GM12864 (cell line): ENCODE data around the gene APOL1.

ENCODE experiments used
- DNase-seq: peaks from one replicate; pipeline ENCODE4 v3.0.0-alpha.2; 2011; ENCODE audit warnings: low read depth
- H3K4me3 ChIP-seq: 2 replicates; pipeline ENCODE4 v1.5.1; 2011; ENCODE audit warnings: mild to moderate bottlenecking, low read depth, low read length, control low read depth
- TF ChIP-seq, protein P1 (sequence below): IDR thresholded peaks from 2 replicates; pipeline ENCODE4 v1.5.1; 2011; ENCODE audit warnings: low read depth, mild to moderate bottlenecking, moderate library complexity, low read length, control low read depth, inconsistent platforms; ENCODE audit errors: missing control alignments

APOL1 gene

DNA sequence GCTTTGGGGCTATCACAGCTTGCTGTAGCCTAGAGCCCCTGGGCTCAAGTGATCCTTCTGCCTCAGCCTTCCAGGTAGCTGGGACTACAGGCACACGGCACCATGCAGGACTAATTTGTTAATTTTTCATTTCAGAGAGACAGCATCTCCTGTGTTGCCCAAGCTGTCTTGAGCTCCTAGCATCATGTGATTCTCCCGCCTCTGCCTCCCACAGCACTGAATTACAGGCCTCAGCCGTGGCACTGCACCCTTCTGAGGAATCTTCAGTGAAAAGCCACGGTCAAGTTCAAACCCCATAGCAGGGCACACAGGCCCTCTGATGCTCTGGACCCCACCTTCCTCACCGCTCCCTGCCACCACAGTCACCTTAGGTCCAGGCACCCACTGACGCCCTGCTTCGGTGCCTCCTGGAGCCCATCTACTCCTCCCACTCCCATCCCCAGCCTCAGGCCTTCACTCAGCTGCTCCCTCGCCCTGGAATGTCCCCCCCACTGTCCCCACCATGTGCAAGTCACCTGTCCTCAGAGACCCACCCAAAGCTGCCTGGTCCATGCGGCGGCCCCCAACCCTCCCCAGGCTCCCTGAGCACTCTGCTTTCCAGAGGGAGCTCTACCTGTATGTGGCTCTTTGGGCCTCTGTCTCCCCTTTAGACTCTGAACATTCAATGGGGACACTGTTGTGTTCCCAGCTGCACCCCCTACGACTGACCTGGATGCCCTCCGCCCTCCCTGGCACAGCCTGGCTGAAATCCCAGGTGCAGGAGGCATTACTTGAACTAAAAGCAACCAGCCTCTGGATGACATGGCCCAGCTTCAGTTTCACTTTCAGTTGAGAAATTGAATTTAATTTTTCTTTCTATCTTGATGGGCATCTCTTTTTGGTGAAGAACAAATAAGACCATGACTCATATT lies 15.2 kb upstream of the APOL1 start:
- no peak for DNase-seq
- peak overlapping the region; percentile 77 for H3K4me3 ChIP-seq
- TF ChIP-seq, protein P1, sequence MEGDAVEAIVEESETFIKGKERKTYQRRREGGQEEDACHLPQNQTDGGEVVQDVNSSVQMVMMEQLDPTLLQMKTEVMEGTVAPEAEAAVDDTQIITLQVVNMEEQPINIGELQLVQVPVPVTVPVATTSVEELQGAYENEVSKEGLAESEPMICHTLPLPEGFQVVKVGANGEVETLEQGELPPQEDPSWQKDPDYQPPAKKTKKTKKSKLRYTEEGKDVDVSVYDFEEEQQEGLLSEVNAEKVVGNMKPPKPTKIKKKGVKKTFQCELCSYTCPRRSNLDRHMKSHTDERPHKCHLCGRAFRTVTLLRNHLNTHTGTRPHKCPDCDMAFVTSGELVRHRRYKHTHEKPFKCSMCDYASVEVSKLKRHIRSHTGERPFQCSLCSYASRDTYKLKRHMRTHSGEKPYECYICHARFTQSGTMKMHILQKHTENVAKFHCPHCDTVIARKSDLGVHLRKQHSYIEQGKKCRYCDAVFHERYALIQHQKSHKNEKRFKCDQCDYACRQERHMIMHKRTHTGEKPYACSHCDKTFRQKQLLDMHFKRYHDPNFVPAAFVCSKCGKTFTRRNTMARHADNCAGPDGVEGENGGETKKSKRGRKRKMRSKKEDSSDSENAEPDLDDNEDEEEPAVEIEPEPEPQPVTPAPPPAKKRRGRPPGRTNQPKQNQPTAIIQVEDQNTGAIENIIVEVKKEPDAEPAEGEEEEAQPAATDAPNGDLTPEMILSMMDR = no peak

DNA sequence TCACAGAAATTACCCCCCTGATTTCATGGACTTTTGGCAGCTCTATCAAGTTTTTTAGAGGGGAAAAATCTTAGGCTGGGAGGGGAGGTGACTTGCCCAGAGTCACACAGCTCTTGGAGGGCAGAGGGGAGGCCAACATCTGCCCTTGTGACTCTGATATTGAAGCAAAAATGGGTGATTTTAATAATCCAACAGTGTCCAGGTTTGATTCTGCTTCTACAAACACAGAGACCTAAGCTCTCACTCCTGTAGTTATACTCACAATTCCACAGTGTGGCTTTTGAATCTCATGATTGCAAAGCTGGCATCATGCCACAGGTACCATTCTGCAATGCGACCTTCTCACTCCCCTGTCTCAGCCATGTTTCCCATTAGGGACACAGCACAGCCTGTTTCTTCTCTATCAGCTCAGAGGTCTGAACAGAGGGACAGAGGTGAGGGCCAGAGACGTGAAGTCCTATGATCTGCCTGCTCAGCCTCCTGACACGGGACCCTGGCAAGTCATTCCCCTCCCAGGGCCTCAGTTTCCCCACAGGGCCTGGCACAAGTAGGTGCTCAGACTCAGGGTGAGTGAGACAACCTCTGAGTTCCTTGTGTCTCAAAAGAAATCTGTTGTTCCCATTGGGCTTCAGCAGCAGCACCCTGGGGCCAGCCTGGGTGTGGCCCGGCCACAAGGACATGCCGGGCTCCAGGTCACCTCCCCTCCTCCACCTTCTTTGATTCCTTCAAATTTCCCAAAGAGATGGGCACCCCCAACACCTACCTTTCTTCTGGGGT lies 14.4 kb upstream of the APOL1 start:
- TF ChIP-seq, protein P1 = no peak
- peak overlapping the region; percentile 77 for H3K4me3 ChIP-seq
- DNase-seq = no peak

DNA sequence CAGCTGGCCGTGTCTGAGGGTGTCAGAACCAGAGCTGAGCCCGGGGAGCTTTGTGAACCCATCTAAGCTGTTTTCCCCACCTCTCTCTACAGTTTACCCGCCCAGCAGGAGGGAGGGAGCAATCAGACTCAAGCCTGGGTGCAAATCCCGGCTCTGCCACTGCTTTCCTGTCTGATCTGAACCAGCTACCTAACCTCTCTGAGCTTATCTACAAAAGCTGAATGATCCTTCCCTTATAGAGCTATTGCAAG lies 13.9 kb upstream of the APOL1 start:
- TF ChIP-seq, protein P1 = no peak
- peak overlapping the region; percentile 77 for H3K4me3 ChIP-seq
- DNase-seq = no peak

DNA sequence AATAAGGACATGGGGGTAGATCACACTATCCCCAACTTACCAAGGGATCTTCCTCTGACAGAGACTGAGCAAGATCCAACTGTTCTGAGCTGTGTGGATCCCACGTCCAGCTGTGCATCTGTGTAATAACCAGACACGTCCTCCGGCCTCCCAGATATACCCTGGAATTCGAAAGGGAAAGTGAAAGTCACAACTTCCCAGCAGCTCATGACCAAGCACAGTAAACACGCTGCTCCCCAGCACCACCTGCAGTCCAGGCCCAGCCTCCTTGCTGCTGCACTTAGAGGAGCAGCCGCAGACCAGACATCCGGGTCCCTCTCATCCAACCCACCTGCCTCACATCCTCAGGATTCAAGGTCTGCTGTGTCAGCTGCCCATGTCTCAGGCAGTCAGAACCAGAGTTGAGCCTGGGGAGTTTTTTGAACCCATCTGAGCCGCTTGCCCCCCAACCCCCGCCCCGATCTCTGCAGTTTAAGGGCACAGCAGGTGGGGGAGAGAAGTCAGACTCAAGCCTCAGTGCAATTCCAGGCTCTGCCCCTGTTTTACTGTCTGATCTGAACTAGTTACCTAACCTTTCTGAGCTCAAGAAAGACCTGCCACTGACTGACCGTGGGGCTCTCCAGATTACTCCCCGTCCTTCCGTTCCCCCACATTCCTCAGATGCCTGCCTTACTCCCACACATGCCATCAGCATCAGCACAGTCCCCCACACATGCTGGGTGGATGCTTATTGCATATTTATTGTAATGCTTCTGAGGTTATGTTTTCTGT lies 13.3 kb upstream of the APOL1 start, which contains the start of gene APOL2:
Gene APOL2 (minus strand): TSS at position 127 of the 771 bp plus-strand sequence. CDS start 6,365 bp downstream, outside the sequence.
- H3K4me3 ChIP-seq = peak within 1 kb of the TSS; percentile 77
- TF ChIP-seq, protein P1 = peak; percentile 73
- DNase-seq = peak; percentile 67

DNA sequence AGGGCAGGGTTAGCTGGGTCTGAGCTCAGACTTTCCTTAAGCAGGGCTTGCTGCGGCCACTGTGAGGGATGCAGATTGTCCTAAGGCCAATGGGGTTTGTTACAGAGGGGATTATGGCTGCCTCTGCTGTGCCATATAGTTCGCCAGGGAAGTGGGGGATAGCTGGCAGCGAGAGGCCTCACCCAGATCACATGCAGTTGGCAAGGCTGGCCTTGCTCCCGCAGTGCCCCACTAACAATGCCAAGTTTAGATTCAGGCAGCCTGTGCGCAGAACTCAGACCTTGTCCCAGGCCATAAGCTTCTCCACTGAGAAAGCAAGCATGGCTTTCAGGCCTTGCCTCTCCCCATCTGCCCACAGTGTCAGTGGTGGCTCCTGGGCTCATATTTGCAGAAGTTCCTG lies 8.9 kb upstream of the APOL1 start:
- DNase-seq = no peak
- no peak overlapping the region for H3K4me3 ChIP-seq
- TF ChIP-seq, protein P1 = no peak

DNA sequence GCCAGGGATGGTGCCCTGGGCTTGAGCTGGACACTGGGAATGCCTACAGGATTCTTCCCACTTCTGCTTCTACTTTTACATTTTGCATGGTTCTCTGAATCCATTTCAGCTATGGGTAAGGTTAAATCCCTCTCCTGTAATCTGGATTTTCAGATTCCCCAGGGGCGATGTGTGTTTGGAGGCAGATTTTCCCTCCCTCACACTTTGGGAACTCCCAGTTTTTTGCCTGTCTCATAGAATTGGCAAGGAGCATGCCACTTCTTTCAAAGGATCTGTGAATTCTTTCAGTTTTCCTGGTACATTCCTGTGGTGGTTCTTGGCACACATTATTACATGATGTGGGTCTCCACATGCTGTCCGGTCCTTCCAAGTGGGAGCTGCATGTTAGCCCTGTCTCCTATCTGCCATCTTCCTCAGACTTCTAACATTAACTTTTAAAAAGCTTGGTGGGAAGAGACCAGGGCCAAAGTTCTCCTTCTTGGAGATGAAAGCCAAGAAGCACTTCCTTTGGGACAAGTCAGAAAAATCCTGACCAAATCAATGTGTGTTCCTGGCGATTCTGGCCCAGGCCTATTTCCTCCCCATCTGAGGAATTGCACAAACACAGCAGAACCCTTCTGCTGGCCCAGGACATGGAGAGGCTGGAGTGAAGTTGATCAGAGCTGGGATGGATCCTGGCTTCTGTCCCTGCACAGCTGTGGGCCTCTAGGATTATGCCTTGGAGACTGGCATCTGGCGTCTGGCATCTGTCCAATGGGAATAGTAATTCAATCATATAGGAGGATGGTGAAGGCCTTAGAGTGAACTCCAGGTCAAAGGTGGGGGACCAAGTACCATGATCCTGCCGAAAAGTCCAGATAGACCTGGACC lies 8.2 kb upstream of the APOL1 start:
- DNase-seq = no peak
- TF ChIP-seq, protein P1 = no peak
- no peak overlapping the region for H3K4me3 ChIP-seq
